ENCODE results near the gene SPRYD3.

SPRYD3 gene

DNA sequence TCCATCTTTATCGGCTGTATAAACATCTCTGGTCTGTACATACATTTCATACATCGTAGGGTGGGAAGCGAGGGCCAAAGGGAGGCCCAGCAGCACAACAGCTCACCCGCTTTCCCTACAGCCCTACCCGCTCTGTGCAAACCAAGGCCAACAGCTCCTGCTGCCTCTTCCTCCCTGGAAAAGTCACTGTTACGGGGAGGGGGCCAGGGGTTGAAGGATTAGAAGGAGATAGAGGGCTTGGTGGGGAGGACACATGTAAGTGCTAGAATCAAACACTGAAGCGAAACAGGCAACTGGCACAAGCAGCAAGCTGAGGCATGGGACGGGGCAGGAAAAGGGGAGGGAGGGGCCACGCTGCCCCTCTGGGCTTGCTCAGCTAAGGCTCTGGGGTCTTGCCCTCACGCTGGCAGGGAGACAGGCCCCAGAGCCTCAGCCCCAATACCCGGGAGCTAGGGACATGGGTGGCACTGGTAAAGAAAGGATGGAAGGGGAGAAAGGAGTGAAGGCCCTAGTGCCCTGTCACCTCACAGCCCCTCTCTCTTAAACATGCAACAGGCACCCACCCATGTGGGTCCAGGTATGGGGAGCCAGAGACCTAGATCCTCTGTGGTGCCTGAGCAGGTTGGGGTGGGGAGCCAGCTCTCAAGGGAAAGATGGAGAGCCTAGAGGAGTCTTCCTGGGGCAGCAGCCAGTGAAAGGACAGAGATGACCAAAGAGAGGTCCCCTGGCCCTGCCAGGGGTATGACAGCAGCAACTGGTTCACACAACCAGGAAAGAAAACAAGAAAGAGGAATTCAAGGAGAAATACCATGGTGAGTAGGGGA, 14.4 kb downstream of the SPRYD3 start:
- no peak overlapping the region for H3K4me3 ChIP-seq (ENCODE audit: low read depth, low read length)
- DNase-seq (ENCODE audit: low read depth): no peak
- TF ChIP-seq, protein P1, sequence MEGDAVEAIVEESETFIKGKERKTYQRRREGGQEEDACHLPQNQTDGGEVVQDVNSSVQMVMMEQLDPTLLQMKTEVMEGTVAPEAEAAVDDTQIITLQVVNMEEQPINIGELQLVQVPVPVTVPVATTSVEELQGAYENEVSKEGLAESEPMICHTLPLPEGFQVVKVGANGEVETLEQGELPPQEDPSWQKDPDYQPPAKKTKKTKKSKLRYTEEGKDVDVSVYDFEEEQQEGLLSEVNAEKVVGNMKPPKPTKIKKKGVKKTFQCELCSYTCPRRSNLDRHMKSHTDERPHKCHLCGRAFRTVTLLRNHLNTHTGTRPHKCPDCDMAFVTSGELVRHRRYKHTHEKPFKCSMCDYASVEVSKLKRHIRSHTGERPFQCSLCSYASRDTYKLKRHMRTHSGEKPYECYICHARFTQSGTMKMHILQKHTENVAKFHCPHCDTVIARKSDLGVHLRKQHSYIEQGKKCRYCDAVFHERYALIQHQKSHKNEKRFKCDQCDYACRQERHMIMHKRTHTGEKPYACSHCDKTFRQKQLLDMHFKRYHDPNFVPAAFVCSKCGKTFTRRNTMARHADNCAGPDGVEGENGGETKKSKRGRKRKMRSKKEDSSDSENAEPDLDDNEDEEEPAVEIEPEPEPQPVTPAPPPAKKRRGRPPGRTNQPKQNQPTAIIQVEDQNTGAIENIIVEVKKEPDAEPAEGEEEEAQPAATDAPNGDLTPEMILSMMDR (IDR thresholded peaks at IDR 0.05; ENCODE audit: low read depth, low read length, missing control alignments): no peak

DNA sequence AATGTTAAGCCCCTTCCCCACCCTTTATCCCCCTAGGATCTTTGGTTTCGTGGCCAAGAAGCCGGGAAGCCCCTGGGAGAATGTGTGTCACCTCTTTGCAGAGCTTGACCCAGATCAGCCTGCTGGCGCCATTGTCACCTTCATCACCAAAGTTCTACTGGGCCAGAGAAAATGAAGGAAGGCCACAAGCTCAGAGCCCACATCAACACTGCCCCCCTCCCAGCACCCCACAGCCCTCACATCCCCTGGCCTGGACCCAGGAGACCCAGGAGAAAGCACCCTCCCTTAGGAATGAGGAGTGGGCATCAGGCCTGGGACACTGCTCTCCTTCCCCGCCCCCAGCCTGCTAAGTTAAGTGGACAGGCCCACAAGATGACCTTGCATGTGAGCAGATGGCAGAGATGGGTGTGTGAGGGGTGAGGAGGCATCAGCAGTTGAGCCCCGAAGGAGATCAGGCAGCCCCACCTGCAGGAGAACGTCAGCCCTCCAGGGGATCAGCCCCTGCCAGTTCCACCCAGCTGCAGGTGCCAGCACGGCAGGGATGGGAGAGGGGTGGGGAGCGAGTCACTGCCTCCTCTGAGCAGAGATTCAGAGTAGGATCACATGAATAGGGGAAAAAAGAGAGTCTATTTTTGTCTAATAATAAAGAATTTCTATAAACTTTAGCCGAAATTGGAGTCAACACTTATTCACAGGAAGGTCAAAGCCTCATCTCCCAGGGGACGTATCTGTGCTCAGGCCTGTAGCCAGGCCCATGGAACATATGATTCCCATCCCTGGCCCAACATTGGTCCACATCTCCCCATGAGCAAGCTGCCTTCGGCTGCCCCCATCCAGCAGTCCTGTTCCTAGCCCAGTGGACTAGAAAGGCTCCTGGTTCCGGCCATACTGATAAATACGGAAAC, 15.2 kb downstream of the SPRYD3 start:
- TF ChIP-seq, protein P1 (IDR thresholded peaks at IDR 0.05; ENCODE audit: low read depth, low read length, missing control alignments): no peak
- no peak overlapping the region for H3K4me3 ChIP-seq (ENCODE audit: low read depth, low read length)
- no peak for DNase-seq (ENCODE audit: low read depth)

DNA sequence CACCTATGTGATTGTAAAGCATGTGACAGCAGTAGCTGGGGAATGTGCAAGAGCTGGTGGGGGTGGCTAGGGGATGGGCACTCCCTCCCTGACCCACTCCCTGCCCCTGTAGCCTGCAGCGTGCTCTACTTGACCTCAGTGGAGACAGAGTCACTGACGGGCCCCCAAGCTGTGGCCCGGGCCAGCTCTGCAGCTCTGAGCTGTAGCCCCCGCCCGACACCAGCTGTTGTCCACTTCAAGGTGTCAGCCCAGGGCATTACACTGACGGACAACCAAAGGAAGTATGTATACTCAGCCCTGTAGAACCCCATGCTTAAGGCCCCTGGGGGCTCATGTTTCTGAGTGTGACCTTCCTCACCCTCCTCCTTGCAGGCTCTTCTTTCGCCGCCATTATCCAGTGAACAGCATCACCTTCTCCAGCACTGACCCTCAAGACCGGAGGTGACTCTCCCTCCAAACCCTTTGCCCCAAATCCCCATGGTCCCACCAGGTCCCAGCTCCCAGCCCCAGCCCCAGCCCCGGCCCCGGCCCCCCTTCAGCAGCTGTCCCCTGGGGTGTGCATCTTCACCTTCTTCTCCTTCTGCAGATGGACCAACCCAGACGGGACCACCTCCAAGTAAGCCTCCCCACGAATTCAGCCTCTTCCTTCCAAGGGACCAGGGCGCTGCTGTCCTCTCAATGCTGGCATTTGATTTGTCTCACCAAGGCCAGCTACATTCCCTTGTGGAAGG, 16.0 kb downstream of the SPRYD3 start:
- no peak overlapping the region for H3K4me3 ChIP-seq (ENCODE audit: low read depth, low read length)
- TF ChIP-seq, protein P1 (IDR thresholded peaks at IDR 0.05; ENCODE audit: low read depth, low read length, missing control alignments): no peak
- no peak for DNase-seq (ENCODE audit: low read depth)

DNA sequence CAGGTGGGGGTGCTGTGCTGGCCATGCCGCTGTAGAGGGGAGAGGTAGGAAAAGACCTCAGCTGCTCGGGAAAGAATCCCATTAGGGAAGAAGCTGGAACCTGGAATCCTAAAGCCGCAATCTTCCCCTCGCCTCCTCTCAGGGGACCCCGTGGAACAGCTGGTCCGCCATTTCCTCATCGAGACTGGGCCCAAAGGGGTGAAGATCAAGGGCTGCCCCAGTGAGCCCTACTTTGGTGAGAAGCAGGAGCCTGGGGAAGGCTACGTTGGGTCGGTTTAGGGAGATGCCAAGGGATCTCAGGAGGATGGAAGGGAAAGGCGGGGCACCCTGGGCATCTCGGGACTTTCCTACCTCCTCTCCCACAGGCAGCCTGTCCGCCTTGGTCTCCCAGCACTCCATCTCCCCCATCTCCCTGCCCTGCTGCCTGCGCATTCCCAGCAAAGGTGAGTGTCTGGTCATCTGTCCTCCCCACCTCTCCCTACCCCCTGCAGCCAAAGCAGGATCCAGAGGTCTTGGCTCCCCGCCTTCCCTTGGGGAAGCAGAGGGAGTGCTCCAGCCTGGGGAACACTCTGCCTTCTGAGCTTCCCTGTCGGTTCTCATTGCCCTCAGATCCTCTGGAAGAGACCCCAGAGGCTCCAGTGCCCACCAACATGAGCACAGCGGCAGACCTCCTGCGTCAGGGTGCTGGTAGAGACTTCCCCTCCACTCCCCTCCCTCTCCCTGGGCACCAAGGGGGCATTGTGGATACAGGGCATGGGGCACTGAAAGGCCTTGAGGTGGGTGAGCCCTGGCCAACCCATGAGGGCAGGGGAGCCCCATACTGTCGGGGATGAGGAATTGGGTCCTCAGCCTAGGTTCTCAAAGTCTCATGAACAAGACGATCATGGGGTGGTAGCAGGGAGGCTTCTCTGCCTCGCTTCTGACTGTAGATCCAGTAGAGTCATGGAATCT, 16.9 kb downstream of the SPRYD3 start:
- TF ChIP-seq, protein P1 (IDR thresholded peaks at IDR 0.05; ENCODE audit: low read depth, low read length, missing control alignments): no peak
- no peak overlapping the region for H3K4me3 ChIP-seq (ENCODE audit: low read depth, low read length)
- DNase-seq (ENCODE audit: low read depth): no peak

DNA sequence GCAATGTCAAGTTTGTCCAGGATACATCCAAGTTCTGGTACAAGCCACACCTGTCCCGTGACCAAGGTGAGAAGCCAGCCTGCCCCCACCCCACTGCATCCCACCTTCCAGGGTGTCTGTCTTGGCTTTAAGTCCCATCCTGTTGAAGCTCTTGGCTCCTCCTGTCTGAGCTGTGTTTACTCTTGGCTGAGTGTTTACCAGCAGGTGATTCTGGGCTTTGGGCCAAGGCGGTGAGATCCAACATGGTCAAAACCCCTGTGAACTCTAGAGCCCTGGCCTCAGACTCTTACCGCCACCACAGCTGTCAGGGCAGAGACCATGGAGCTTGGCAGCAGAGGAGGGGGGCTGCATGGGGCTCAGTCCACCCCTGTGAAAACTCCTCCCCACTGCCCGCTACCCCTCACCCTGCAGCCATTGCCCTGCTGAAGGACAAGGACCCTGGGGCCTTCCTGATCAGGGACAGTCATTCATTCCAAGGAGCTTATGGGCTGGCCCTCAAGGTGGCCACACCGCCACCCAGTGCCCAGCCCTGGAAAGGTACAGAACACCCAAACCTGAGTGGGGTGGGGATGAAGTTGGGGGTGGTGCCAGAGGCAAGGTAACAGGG, 17.7 kb downstream of the SPRYD3 start:
- TF ChIP-seq, protein P1 (IDR thresholded peaks at IDR 0.05; ENCODE audit: low read depth, low read length, missing control alignments): peak; percentile 21
- H3K4me3 ChIP-seq (ENCODE audit: low read depth, low read length): no peak overlapping the region
- DNase-seq (ENCODE audit: low read depth): no peak
